ENCODE data around the gene HSPA8.

HSPA8 gene

GRCh38 chr11:123046473-123047259 lies 15.3 kb downstream of the HSPA8 start:
- no peak for DNase-seq

- no peak for DNase-seq
Measured at GRCh38 chr11:123045101-123045500, 16.8 kb downstream of the HSPA8 start.

GRCh38 chr11:123041185-123041584 lies 20.8 kb downstream of the HSPA8 start:
- no peak for DNase-seq

GRCh38 chr11:123040111-123040432 lies 21.9 kb downstream of the HSPA8 start:
- no peak for DNase-seq

- no peak for DNase-seq
Measured at GRCh38 chr11:123035831-123036230, 26.1 kb downstream of the HSPA8 start.

- no peak for DNase-seq
Measured at GRCh38 chr11:123034597-123034996, 27.3 kb downstream of the HSPA8 start.

GRCh38 chr11:123033895-123034294 lies 28.0 kb downstream of the HSPA8 start:
- DNase-seq: no peak

GRCh38 chr11:123030517-123030916 lies 31.4 kb downstream of the HSPA8 start:
- DNase-seq: no peak

- no peak for DNase-seq
Measured at GRCh38 chr11:123020968-123021367, 41.0 kb downstream of the HSPA8 start.

GRCh38 chr11:123018702-123019101 lies 43.2 kb downstream of the HSPA8 start:
- no peak for DNase-seq

GRCh38 chr11:123011510-123011909 lies 50.4 kb downstream of the HSPA8 start:
- DNase-seq: no peak

All from SHP77 treated with DMSO at 0.1 percent for 48 hours (cell line).